H9 (cell line): ENCODE results near the gene GIT2. TPM values are rescaled to one million over a fixed set of nuclear protein-coding genes. Genes with fewer than 3 reads are reported as not detected.

Experiments
- DNase-seq: peaks from one replicate; pipeline ENCODE4 v3.0.0-alpha.2; 2017
- H2AFZ ChIP-seq: one replicate; pipeline ENCODE4 v1.6.1; 2013; ENCODE audit warnings: mild to moderate bottlenecking, low read length, control low read depth, moderate library complexity
- H2AK5ac ChIP-seq: 2 replicates; pipeline ENCODE4 v1.6.1; 2013; ENCODE audit warnings: low read length, control low read depth, mixed read lengths; ENCODE audit not compliant: insufficient read length
- H2BK120ac ChIP-seq: one replicate; pipeline ENCODE4 v1.6.1; 2013; ENCODE audit warnings: low read depth, mild to moderate bottlenecking, low read length, control low read depth, inconsistent platforms; ENCODE audit not compliant: poor library complexity, severe bottlenecking
- H2BK12ac ChIP-seq: 2 replicates; pipeline ENCODE4 v1.6.1; 2013; ENCODE audit warnings: low read length, control low read depth, mixed read lengths, low read depth; ENCODE audit not compliant: insufficient read length
- H2BK15ac ChIP-seq: 2 replicates; pipeline ENCODE4 v1.6.1; 2013; ENCODE audit warnings: low read depth, low read length, control low read depth
- H2BK20ac ChIP-seq: one replicate; pipeline ENCODE4 v1.6.1; 2013; ENCODE audit warnings: low read depth, mild to moderate bottlenecking, low read length, control low read depth, inconsistent platforms; ENCODE audit not compliant: poor library complexity, severe bottlenecking
- H2BK5ac ChIP-seq: 2 replicates; pipeline ENCODE4 v1.6.1; 2013; ENCODE audit warnings: low read length, control low read depth, mixed read lengths; ENCODE audit not compliant: insufficient read length
- H3K14ac ChIP-seq: 2 replicates; pipeline ENCODE4 v1.6.1; 2013; ENCODE audit warnings: low read length, control low read depth; ENCODE audit not compliant: insufficient read depth
- H3K18ac ChIP-seq: 2 replicates; pipeline ENCODE4 v1.6.1; 2013; ENCODE audit warnings: low read depth, mild to moderate bottlenecking, mixed read lengths, low read length, control low read depth; ENCODE audit not compliant: insufficient read length
- H3K23ac ChIP-seq: 2 replicates; pipeline ENCODE4 v1.6.1; 2013; ENCODE audit warnings: low read length, control low read depth, mixed read lengths, low read depth; ENCODE audit not compliant: insufficient read length
- H3K23me2 ChIP-seq: 2 replicates; pipeline ENCODE4 v1.6.1; 2013; ENCODE audit warnings: low read depth, mild to moderate bottlenecking, mixed read lengths, low read length, control low read depth; ENCODE audit not compliant: insufficient read length, poor library complexity, severe bottlenecking
- H3K27ac ChIP-seq: 2 replicates; pipeline ENCODE4 v1.5.1; 2013; ENCODE audit warnings: low read length, control low read depth, mixed read lengths, low read depth; ENCODE audit not compliant: insufficient read length
- H3K27me3 ChIP-seq: 2 replicates; pipeline ENCODE4 v1.6.1; 2013; ENCODE audit warnings: low read length, control low read depth, inconsistent platforms; ENCODE audit not compliant: insufficient read depth
- H3K4ac ChIP-seq: 2 replicates; pipeline ENCODE4 v1.6.1; 2013; ENCODE audit warnings: low read depth, mild to moderate bottlenecking, control low read depth, inconsistent platforms, low read length, moderate library complexity
- H3K4me1 ChIP-seq: 2 replicates; pipeline ENCODE4 v1.6.1; 2013; ENCODE audit warnings: low read length, control low read depth, inconsistent platforms; ENCODE audit not compliant: insufficient read depth
- H3K4me2 ChIP-seq: 2 replicates; pipeline ENCODE4 v1.6.1; 2013; ENCODE audit warnings: low read length, control low read depth, mixed read lengths; ENCODE audit not compliant: insufficient read length, insufficient read depth
- H3K56ac ChIP-seq: 2 replicates; pipeline ENCODE4 v1.6.1; 2013; ENCODE audit warnings: low read depth, mild to moderate bottlenecking, mixed read lengths, low read length, control low read depth; ENCODE audit not compliant: insufficient read length
- H3K79me1 ChIP-seq: 2 replicates; pipeline ENCODE4 v1.6.1; 2013; ENCODE audit warnings: low read depth, mild to moderate bottlenecking, moderate library complexity, low read length, control low read depth, inconsistent platforms; ENCODE audit not compliant: insufficient read depth, poor library complexity, severe bottlenecking
- H3K79me2 ChIP-seq: 2 replicates; pipeline ENCODE4 v1.6.1; 2013; ENCODE audit warnings: low read length, control low read depth, inconsistent platforms; ENCODE audit not compliant: insufficient read depth
- H3K9ac ChIP-seq: 2 replicates; pipeline ENCODE4 v1.6.1; 2013; ENCODE audit warnings: low read length, control low read depth, mixed read lengths; ENCODE audit not compliant: insufficient read length; ENCODE audit errors: extremely low read depth
- H3K9me3 ChIP-seq: one replicate; pipeline ENCODE4 v1.6.1; 2013; ENCODE audit warnings: low read depth, low read length, inconsistent platforms; ENCODE audit not compliant: control insufficient read depth
- H3T11ph ChIP-seq: one replicate; pipeline ENCODE4 v1.6.1; 2013; ENCODE audit warnings: mild to moderate bottlenecking, low read length, control low read depth, inconsistent platforms
- H4K20me1 ChIP-seq: one replicate; pipeline ENCODE4 v1.6.1; 2013; ENCODE audit not compliant: control insufficient read depth, insufficient read length, insufficient read depth
- H4K5ac ChIP-seq: 2 replicates; pipeline ENCODE4 v1.6.1; 2013; ENCODE audit warnings: low read depth, mild to moderate bottlenecking, mixed read lengths, low read length, control low read depth; ENCODE audit not compliant: insufficient read length
- H4K8ac ChIP-seq: replicated peaks from 2 replicates; pipeline ENCODE4 v1.6.1; 2013; ENCODE audit warnings: low read length, control low read depth, mixed read lengths, low read depth; ENCODE audit not compliant: insufficient read length
- H4K91ac ChIP-seq: 2 replicates; pipeline ENCODE4 v1.6.1; 2013; ENCODE audit warnings: low read depth, mild to moderate bottlenecking, moderate library complexity, mixed read lengths, low read length, control low read depth; ENCODE audit not compliant: insufficient read length
- H3K27ac Mint-ChIP-seq, 3 experiments: 2 replicates in 2 of 3; 3 replicates in 1 of 3; pipeline ENCODE4 v1.8.0; 2020 to 2021; ENCODE audit warnings: mixed read lengths in 3 of 3, mild to moderate bottlenecking in 1 of 3, moderate library complexity in 1 of 3
- H3K27me3 Mint-ChIP-seq: 2 replicates; pipeline ENCODE4 v1.8.0; 2021; ENCODE audit warnings: low read depth, mild to moderate bottlenecking, moderate library complexity, mixed read lengths
- H3K36me3 Mint-ChIP-seq, 3 experiments: 2 replicates in 2 of 3; 3 replicates in 1 of 3; pipeline ENCODE4 v1.8.0; 2020 to 2021; ENCODE audit warnings: low read depth in 3 of 3, mixed read lengths in 3 of 3; ENCODE audit not compliant: insufficient read depth in 1 of 3
- H3K4me1 Mint-ChIP-seq, 2 experiments: 2 replicates each; pipeline ENCODE4 v1.8.0; 2020; ENCODE audit warnings: mixed read lengths in 2 of 2
- H3K4me3 Mint-ChIP-seq, 2 experiments: 2 replicates in 1 of 2; 3 replicates in 1 of 2; pipeline ENCODE4 v1.8.0; 2020 to 2021; ENCODE audit warnings: mild to moderate bottlenecking in 2 of 2, mixed read lengths in 2 of 2, moderate library complexity in 1 of 2
- H3K9me3 Mint-ChIP-seq, 2 experiments: 2 replicates in 1 of 2; 3 replicates in 1 of 2; pipeline ENCODE4 v1.8.0; 2020; ENCODE audit warnings: mild to moderate bottlenecking in 2 of 2, mixed read lengths in 2 of 2, moderate library complexity in 1 of 2
- CTCF ChIP-seq: fragments of 200-600 bp; sonication (generic); conservative IDR thresholded peaks from 3 replicates; pipeline ENCODE4 v1.8.0; 2021; ENCODE audit warnings: antibody characterized with exemption, mild to moderate bottlenecking
- WGBS: extraction: QIAGEN DNeasy Blood & Tissue Kit; methylation state at CpG from one replicate; pipeline ENCODE4 v1.1.7; 2013; ENCODE audit warnings: missing lambda C conversion rate, low lambda C conversion rate, mixed read lengths; ENCODE audit not compliant: insufficient read length; ENCODE audit errors: extremely low coverage; 5-methylcytosine and 5-hydroxymethylcytosine counted together
- total RNA-seq: library from RNA; stranded (reverse); gene quantifications from 2 replicates; pipeline ENCODE4 v1.2.1, GENCODE V29; 2021

Gene GIT2
- total RNA-seq, 1 experiment from 2014 or later = 27.0 TPM

GRCh38 chr12:109963330-109963729 lies 32.8 kb downstream of the GIT2 start:
- Mint-ChIP-seq H3K4me1 (peaks cover 2 to 3% of the 10 kb centered on the region in 2 experiments; a peak in 3 of 4 replicates), H3K27me3 (no peaks in the 10 kb centered on the region), H3K9me3 (no peaks in the 10 kb centered on the region), H3K4me3 (no peak overlapping the region), H3K27ac (no peak overlapping the region), H3K36me3 (peaks cover 4 to 39% (median 18%) of the 10 kb centered on the region in 3 experiments; a peak in 5 of 7 replicates)
- no CpG with 5 or more reads among the region's 1 CpG for WGBS
- H4K8ac ChIP-seq = no peak overlapping the region
- no peak overlapping the region for H2AK5ac ChIP-seq
- H4K20me1 ChIP-seq = no peaks in the 10 kb centered on the region
- no peak overlapping the region for H2BK5ac ChIP-seq
- H2BK20ac ChIP-seq = no peak overlapping the region
- H3K9ac ChIP-seq = no peak overlapping the region
- no peaks in the 10 kb centered on the region for H3K9me3 ChIP-seq
- TF ChIP-seq CTCF = no peak
- H3K4me1 ChIP-seq = no peaks in the 10 kb centered on the region
- H3K56ac ChIP-seq = no peak overlapping the region
- H3K79me2 ChIP-seq = no peaks in the 10 kb centered on the region
- no peak overlapping the region for H3K14ac ChIP-seq
- DNase-seq = no peak
- H2BK120ac ChIP-seq = no peak overlapping the region
- no peak overlapping the region for H2AFZ ChIP-seq
- no peak overlapping the region for H4K5ac ChIP-seq
- no peak overlapping the region for H2BK15ac ChIP-seq
- H3K79me1 ChIP-seq = no peaks in the 10 kb centered on the region
- no peak overlapping the region for H3K4ac ChIP-seq
- H3T11ph ChIP-seq = no peak overlapping the region
- H3K4me2 ChIP-seq = no peak overlapping the region
- H4K91ac ChIP-seq = no peak overlapping the region
- H3K23me2 ChIP-seq = no peaks in the 10 kb centered on the region
- no peak overlapping the region for H3K18ac ChIP-seq
- no peaks in the 10 kb centered on the region for H3K27me3 ChIP-seq
- no peak overlapping the region for H2BK12ac ChIP-seq
- H3K27ac ChIP-seq = no peak overlapping the region
- no peak overlapping the region for H3K23ac ChIP-seq
